Cerebellar nuclear complex (tissue), 1 donor: ENCODE measurements around the gene NEK1.
"Not testable (repeated sequence)": the region's sequence is repeated elsewhere in the genome, so short reads cannot be mapped to it uniquely, and the experiment has no call there.

Experiments
- DNase-seq, 2 experiments: peaks; one replicate each; lab custom pipeline; 2025; lab: John Stamatoyannopoulos, UW

NEK1 gene

GRCh38 chr4:169494234-169494633 lies 118.1 kb downstream of the NEK1 start:
- not testable (repeated sequence) for DNase-seq

GRCh38 chr4:169493164-169493524 lies 119.2 kb downstream of the NEK1 start:
- DNase-seq = no peak

GRCh38 chr4:169492436-169493163 lies 119.8 kb downstream of the NEK1 start:
- no peak for DNase-seq

GRCh38 chr4:169491211-169491610 lies 121.2 kb downstream of the NEK1 start:
- no peak for DNase-seq

GRCh38 chr4:169489306-169489705 lies 123.1 kb downstream of the NEK1 start:
- DNase-seq = no peak

- no peak for DNase-seq
These were observed 126.3 kb downstream of the NEK1 start for GRCh38 chr4:169485791-169486742.

GRCh38 chr4:169485086-169485485 lies 127.3 kb downstream of the NEK1 start:
- no peak for DNase-seq

GRCh38 chr4:169484485-169484884 lies 127.9 kb downstream of the NEK1 start:
- DNase-seq = no peak

- no peak for DNase-seq
These were observed 148.3 kb downstream of the NEK1 start for GRCh38 chr4:169464080-169464479.

GRCh38 chr4:169460081-169460480 lies 152.3 kb downstream of the NEK1 start:
- no peak for DNase-seq

GRCh38 chr4:169458575-169458974 lies 153.8 kb downstream of the NEK1 start:
- no peak for DNase-seq

GRCh38 chr4:169452644-169453043 lies 159.7 kb downstream of the NEK1 start:
- DNase-seq = not testable (repeated sequence)

- not testable (repeated sequence) for DNase-seq
These were observed 163.4 kb downstream of the NEK1 start for GRCh38 chr4:169448935-169449334.

- DNase-seq = no peak
These were observed 165.6 kb downstream of the NEK1 start for GRCh38 chr4:169446824-169447223.

GRCh38 chr4:169443748-169444147 lies 168.6 kb downstream of the NEK1 start:
- DNase-seq = no peak

GRCh38 chr4:169440446-169440845 lies 171.9 kb downstream of the NEK1 start:
- no peak for DNase-seq

- DNase-seq = no peak
These were observed 173.1 kb downstream of the NEK1 start for GRCh38 chr4:169439244-169439643.

- DNase-seq = no peak
These were observed 174.3 kb downstream of the NEK1 start for GRCh38 chr4:169438057-169438480.

GRCh38 chr4:169437299-169438047 lies 174.9 kb downstream of the NEK1 start:
- no peak for DNase-seq

- no peak for DNase-seq
These were observed 175.6 kb downstream of the NEK1 start for GRCh38 chr4:169436734-169437133.

- DNase-seq = no peak
These were observed 184.0 kb downstream of the NEK1 start for GRCh38 chr4:169428376-169428775.

- DNase-seq = not testable (repeated sequence)
These were observed 184.7 kb downstream of the NEK1 start for GRCh38 chr4:169427727-169428126.
